Suprapubic skin (tissue), 3 donors: ENCODE results near the gene SEPTIN12.

Source experiments
- EP300 ChIP-seq: sonication (generic); formaldehyde crosslinking; IDR thresholded peaks from one replicate; pipeline ENCODE4 v1.6.1; 2017; ENCODE audit warnings: antibody characterized with exemption
- POLR2A ChIP-seq, 2 donors: fragments of 450-650 bp; IDR thresholded peaks; one replicate each; pipeline ENCODE4 v1.6.1; 2017; ENCODE audit warnings: antibody characterized with exemption in 2 of 2, mild to moderate bottlenecking in 2 of 2, moderate library complexity in 2 of 2
- TF ChIP-seq, protein P1 (sequence below), 2 donors: fragments of 200-600 bp in 1 of 2; fragments of 450-650 bp in 1 of 2; sonication (generic) in 1 of 2; IDR thresholded peaks; one replicate each; pipeline ENCODE4 v1.5.1; 2016 to 2019; ENCODE audit warnings: antibody characterized with exemption in 2 of 2, mild to moderate bottlenecking in 1 of 2, moderate library complexity in 1 of 2

DNA sequence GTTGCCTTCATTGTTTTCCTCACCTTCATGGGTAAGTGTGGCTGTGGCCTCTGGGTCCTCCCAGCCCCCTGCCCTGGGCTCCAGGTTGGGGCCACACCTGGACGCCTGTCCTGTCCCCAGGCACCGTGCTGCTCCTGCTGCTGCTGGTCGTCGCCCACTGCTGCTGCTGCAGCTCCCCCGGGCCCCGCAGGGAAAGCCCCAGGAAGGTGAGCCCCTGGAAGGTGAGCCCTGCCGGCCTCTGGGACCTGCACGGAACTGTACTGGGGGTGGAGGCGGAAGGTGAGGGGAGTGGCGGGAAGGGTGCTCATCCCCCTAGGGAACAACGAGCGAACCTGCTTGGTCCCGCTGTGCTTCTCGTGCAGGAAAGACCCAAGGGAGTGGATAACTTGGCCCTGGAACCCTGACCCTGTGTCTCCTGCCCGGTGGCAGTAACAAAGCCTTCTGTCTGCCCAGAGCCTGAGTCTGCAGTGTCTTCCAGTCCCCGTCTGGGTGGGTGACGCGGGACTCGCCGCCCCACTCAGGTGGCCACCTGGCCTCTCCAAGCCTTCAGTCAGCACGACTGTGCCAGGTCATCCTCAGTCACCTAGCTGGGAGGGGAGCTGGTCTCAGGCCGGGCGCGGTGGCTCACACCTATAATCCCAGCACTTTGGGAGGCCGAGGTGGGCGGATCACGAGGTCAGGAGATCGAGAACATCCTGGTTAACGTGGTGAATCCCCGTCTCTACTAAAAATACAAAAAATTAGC lies 7.9 kb upstream of the SEPTIN12 start:
- TF ChIP-seq, protein P1, sequence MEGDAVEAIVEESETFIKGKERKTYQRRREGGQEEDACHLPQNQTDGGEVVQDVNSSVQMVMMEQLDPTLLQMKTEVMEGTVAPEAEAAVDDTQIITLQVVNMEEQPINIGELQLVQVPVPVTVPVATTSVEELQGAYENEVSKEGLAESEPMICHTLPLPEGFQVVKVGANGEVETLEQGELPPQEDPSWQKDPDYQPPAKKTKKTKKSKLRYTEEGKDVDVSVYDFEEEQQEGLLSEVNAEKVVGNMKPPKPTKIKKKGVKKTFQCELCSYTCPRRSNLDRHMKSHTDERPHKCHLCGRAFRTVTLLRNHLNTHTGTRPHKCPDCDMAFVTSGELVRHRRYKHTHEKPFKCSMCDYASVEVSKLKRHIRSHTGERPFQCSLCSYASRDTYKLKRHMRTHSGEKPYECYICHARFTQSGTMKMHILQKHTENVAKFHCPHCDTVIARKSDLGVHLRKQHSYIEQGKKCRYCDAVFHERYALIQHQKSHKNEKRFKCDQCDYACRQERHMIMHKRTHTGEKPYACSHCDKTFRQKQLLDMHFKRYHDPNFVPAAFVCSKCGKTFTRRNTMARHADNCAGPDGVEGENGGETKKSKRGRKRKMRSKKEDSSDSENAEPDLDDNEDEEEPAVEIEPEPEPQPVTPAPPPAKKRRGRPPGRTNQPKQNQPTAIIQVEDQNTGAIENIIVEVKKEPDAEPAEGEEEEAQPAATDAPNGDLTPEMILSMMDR (IDR thresholded peaks at IDR 0.05), result no peak
- no peak for TF ChIP-seq EP300
- no peak for TF ChIP-seq POLR2A (IDR thresholded peaks at IDR 0.05)
